H9 (cell line): Measurements from ENCODE around the gene ATG12. TPM values are rescaled to one million over a fixed set of nuclear protein-coding genes. Genes with fewer than 3 reads are reported as not detected.

Experiments
- DNase-seq: peaks from one replicate; pipeline ENCODE4 v3.0.0-alpha.2; 2017
- H2AFZ ChIP-seq: one replicate; pipeline ENCODE4 v1.6.1; 2013; ENCODE audit warnings: mild to moderate bottlenecking, low read length, control low read depth, moderate library complexity
- H2AK5ac ChIP-seq: 2 replicates; pipeline ENCODE4 v1.6.1; 2013; ENCODE audit warnings: low read length, control low read depth, mixed read lengths; ENCODE audit not compliant: insufficient read length
- H2BK120ac ChIP-seq: one replicate; pipeline ENCODE4 v1.6.1; 2013; ENCODE audit warnings: low read depth, mild to moderate bottlenecking, low read length, control low read depth, inconsistent platforms; ENCODE audit not compliant: poor library complexity, severe bottlenecking
- H2BK12ac ChIP-seq: 2 replicates; pipeline ENCODE4 v1.6.1; 2013; ENCODE audit warnings: low read length, control low read depth, mixed read lengths, low read depth; ENCODE audit not compliant: insufficient read length
- H2BK15ac ChIP-seq: 2 replicates; pipeline ENCODE4 v1.6.1; 2013; ENCODE audit warnings: low read depth, low read length, control low read depth
- H2BK20ac ChIP-seq: one replicate; pipeline ENCODE4 v1.6.1; 2013; ENCODE audit warnings: low read depth, mild to moderate bottlenecking, low read length, control low read depth, inconsistent platforms; ENCODE audit not compliant: poor library complexity, severe bottlenecking
- H2BK5ac ChIP-seq: 2 replicates; pipeline ENCODE4 v1.6.1; 2013; ENCODE audit warnings: low read length, control low read depth, mixed read lengths; ENCODE audit not compliant: insufficient read length
- H3K14ac ChIP-seq: 2 replicates; pipeline ENCODE4 v1.6.1; 2013; ENCODE audit warnings: low read length, control low read depth; ENCODE audit not compliant: insufficient read depth
- H3K18ac ChIP-seq: 2 replicates; pipeline ENCODE4 v1.6.1; 2013; ENCODE audit warnings: low read depth, mild to moderate bottlenecking, mixed read lengths, low read length, control low read depth; ENCODE audit not compliant: insufficient read length
- H3K23ac ChIP-seq: 2 replicates; pipeline ENCODE4 v1.6.1; 2013; ENCODE audit warnings: low read length, control low read depth, mixed read lengths, low read depth; ENCODE audit not compliant: insufficient read length
- H3K23me2 ChIP-seq: 2 replicates; pipeline ENCODE4 v1.6.1; 2013; ENCODE audit warnings: low read depth, mild to moderate bottlenecking, mixed read lengths, low read length, control low read depth; ENCODE audit not compliant: insufficient read length, poor library complexity, severe bottlenecking
- H3K27ac ChIP-seq: 2 replicates; pipeline ENCODE4 v1.5.1; 2013; ENCODE audit warnings: low read length, control low read depth, mixed read lengths, low read depth; ENCODE audit not compliant: insufficient read length
- H3K27me3 ChIP-seq: 2 replicates; pipeline ENCODE4 v1.6.1; 2013; ENCODE audit warnings: low read length, control low read depth, inconsistent platforms; ENCODE audit not compliant: insufficient read depth
- H3K4ac ChIP-seq: 2 replicates; pipeline ENCODE4 v1.6.1; 2013; ENCODE audit warnings: low read depth, mild to moderate bottlenecking, control low read depth, inconsistent platforms, low read length, moderate library complexity
- H3K4me1 ChIP-seq: 2 replicates; pipeline ENCODE4 v1.6.1; 2013; ENCODE audit warnings: low read length, control low read depth, inconsistent platforms; ENCODE audit not compliant: insufficient read depth
- H3K4me2 ChIP-seq: 2 replicates; pipeline ENCODE4 v1.6.1; 2013; ENCODE audit warnings: low read length, control low read depth, mixed read lengths; ENCODE audit not compliant: insufficient read length, insufficient read depth
- H3K56ac ChIP-seq: 2 replicates; pipeline ENCODE4 v1.6.1; 2013; ENCODE audit warnings: low read depth, mild to moderate bottlenecking, mixed read lengths, low read length, control low read depth; ENCODE audit not compliant: insufficient read length
- H3K79me1 ChIP-seq: 2 replicates; pipeline ENCODE4 v1.6.1; 2013; ENCODE audit warnings: low read depth, mild to moderate bottlenecking, moderate library complexity, low read length, control low read depth, inconsistent platforms; ENCODE audit not compliant: insufficient read depth, poor library complexity, severe bottlenecking
- H3K79me2 ChIP-seq: 2 replicates; pipeline ENCODE4 v1.6.1; 2013; ENCODE audit warnings: low read length, control low read depth, inconsistent platforms; ENCODE audit not compliant: insufficient read depth
- H3K9ac ChIP-seq: 2 replicates; pipeline ENCODE4 v1.6.1; 2013; ENCODE audit warnings: low read length, control low read depth, mixed read lengths; ENCODE audit not compliant: insufficient read length; ENCODE audit errors: extremely low read depth
- H3K9me3 ChIP-seq: one replicate; pipeline ENCODE4 v1.6.1; 2013; ENCODE audit warnings: low read depth, low read length, inconsistent platforms; ENCODE audit not compliant: control insufficient read depth
- H3T11ph ChIP-seq: one replicate; pipeline ENCODE4 v1.6.1; 2013; ENCODE audit warnings: mild to moderate bottlenecking, low read length, control low read depth, inconsistent platforms
- H4K20me1 ChIP-seq: one replicate; pipeline ENCODE4 v1.6.1; 2013; ENCODE audit not compliant: control insufficient read depth, insufficient read length, insufficient read depth
- H4K5ac ChIP-seq: 2 replicates; pipeline ENCODE4 v1.6.1; 2013; ENCODE audit warnings: low read depth, mild to moderate bottlenecking, mixed read lengths, low read length, control low read depth; ENCODE audit not compliant: insufficient read length
- H4K8ac ChIP-seq: replicated peaks from 2 replicates; pipeline ENCODE4 v1.6.1; 2013; ENCODE audit warnings: low read length, control low read depth, mixed read lengths, low read depth; ENCODE audit not compliant: insufficient read length
- H4K91ac ChIP-seq: 2 replicates; pipeline ENCODE4 v1.6.1; 2013; ENCODE audit warnings: low read depth, mild to moderate bottlenecking, moderate library complexity, mixed read lengths, low read length, control low read depth; ENCODE audit not compliant: insufficient read length
- H3K27ac Mint-ChIP-seq, 3 experiments: 2 replicates in 2 of 3; 3 replicates in 1 of 3; pipeline ENCODE4 v1.8.0; 2020 to 2021; ENCODE audit warnings: mixed read lengths in 3 of 3, mild to moderate bottlenecking in 1 of 3, moderate library complexity in 1 of 3
- H3K27me3 Mint-ChIP-seq: 2 replicates; pipeline ENCODE4 v1.8.0; 2021; ENCODE audit warnings: low read depth, mild to moderate bottlenecking, moderate library complexity, mixed read lengths
- H3K36me3 Mint-ChIP-seq, 3 experiments: 2 replicates in 2 of 3; 3 replicates in 1 of 3; pipeline ENCODE4 v1.8.0; 2020 to 2021; ENCODE audit warnings: low read depth in 3 of 3, mixed read lengths in 3 of 3; ENCODE audit not compliant: insufficient read depth in 1 of 3
- H3K4me1 Mint-ChIP-seq, 2 experiments: 2 replicates each; pipeline ENCODE4 v1.8.0; 2020; ENCODE audit warnings: mixed read lengths in 2 of 2
- H3K4me3 Mint-ChIP-seq, 2 experiments: 2 replicates in 1 of 2; 3 replicates in 1 of 2; pipeline ENCODE4 v1.8.0; 2020 to 2021; ENCODE audit warnings: mild to moderate bottlenecking in 2 of 2, mixed read lengths in 2 of 2, moderate library complexity in 1 of 2
- H3K9me3 Mint-ChIP-seq, 2 experiments: 2 replicates in 1 of 2; 3 replicates in 1 of 2; pipeline ENCODE4 v1.8.0; 2020; ENCODE audit warnings: mild to moderate bottlenecking in 2 of 2, mixed read lengths in 2 of 2, moderate library complexity in 1 of 2
- WGBS: extraction: QIAGEN DNeasy Blood & Tissue Kit; methylation state at CpG from one replicate; pipeline ENCODE4 v1.1.7; 2013; ENCODE audit warnings: missing lambda C conversion rate, low lambda C conversion rate, mixed read lengths; ENCODE audit not compliant: insufficient read length; ENCODE audit errors: extremely low coverage; 5-methylcytosine and 5-hydroxymethylcytosine counted together
- total RNA-seq: library from RNA; stranded (reverse); gene quantifications from 2 replicates; pipeline ENCODE4 v1.2.1, GENCODE V29; 2021
- TF ChIP-seq, protein P1 (sequence below): fragments of 200-600 bp; sonication (generic); conservative IDR thresholded peaks from 3 replicates; pipeline ENCODE4 v1.8.0; 2021; ENCODE audit warnings: antibody characterized with exemption, mild to moderate bottlenecking

Gene ATG12
- total RNA-seq, 1 experiment from 2014 or later: 52.9 TPM

DNA sequence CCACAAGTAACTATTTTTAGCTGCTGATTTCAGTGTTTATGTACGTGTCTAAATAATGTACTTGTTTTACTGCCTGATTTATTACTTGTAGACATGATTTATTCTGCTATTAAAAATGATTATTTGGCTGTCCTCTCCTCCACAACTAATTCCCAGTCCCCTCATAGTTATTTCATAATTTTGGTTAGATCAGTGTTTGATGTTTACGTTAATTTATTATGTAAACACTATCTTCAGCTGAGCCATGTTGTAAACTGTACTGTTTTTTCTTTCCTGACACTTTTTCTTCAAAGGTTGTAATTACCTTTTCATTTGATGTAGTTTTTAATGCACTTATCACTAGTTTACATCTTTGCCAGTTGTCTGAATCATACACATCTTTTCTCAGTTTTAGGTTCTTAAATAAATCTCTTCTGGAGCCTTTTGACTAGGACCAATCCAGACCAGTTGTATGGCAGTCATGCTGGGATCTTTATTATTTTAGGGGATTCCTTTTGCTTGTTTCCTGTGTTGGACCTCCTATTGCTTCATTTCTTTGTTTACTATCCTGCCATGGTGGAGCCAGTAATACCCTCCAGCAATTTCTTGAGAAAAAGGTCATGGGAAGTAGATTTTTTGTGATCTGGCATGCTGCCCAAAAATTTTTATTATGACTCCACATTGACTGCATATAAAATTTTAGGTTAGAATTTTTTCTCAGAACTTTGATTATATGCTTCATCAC, 16.4 kb upstream of the ATG12 start:
- Histone ChIP-seq H3K23me2 (no peaks in the 10 kb centered on the region), H3K4me2 (no peak overlapping the region), H4K91ac (no peak overlapping the region), H3K9me3 (no peaks in the 10 kb centered on the region), H4K20me1 (no peaks in the 10 kb centered on the region), H2BK20ac (no peak overlapping the region), H3K27me3 (no peaks in the 10 kb centered on the region), H3T11ph (no peak overlapping the region), H2BK15ac (no peak overlapping the region), H2AFZ (no peak overlapping the region), H3K27ac (no peak overlapping the region), H2AK5ac (no peak overlapping the region), H2BK120ac (no peak overlapping the region), H4K8ac (no peak overlapping the region), H3K56ac (no peak overlapping the region), H3K18ac (no peak overlapping the region), H3K23ac (no peak overlapping the region), H3K14ac (no peak overlapping the region), H2BK5ac (no peak overlapping the region), H2BK12ac (no peak overlapping the region), H3K4me1 (no peaks in the 10 kb centered on the region), H3K9ac (no peak overlapping the region), H3K79me2 (peaks cover 2% of the 10 kb centered on the region; the same call in 1 of the 2 replicates), H3K4ac (no peak overlapping the region), H4K5ac (no peak overlapping the region), H3K79me1 (peaks cover 2% of the 10 kb centered on the region)
- Mint-ChIP-seq H3K27me3 (no peaks in the 10 kb centered on the region), H3K4me3 (no peak overlapping the region), H3K27ac (peak overlapping the region; percentile 41 to 56 (median 42); a peak in 4 of 7 replicates), H3K9me3 (peaks cover 10 to 12% of the 10 kb centered on the region in 2 experiments), H3K36me3 (peaks cover 0 to 24% (median 3%) of the 10 kb centered on the region in 3 experiments; a peak in 6 of 7 replicates), H3K4me1 (peaks cover 25 to 31% of the 10 kb centered on the region in 2 experiments)
- DNase-seq: no peak
- no CpG with 5 or more reads among the region's 2 CpGs for WGBS
- TF ChIP-seq, protein P1, sequence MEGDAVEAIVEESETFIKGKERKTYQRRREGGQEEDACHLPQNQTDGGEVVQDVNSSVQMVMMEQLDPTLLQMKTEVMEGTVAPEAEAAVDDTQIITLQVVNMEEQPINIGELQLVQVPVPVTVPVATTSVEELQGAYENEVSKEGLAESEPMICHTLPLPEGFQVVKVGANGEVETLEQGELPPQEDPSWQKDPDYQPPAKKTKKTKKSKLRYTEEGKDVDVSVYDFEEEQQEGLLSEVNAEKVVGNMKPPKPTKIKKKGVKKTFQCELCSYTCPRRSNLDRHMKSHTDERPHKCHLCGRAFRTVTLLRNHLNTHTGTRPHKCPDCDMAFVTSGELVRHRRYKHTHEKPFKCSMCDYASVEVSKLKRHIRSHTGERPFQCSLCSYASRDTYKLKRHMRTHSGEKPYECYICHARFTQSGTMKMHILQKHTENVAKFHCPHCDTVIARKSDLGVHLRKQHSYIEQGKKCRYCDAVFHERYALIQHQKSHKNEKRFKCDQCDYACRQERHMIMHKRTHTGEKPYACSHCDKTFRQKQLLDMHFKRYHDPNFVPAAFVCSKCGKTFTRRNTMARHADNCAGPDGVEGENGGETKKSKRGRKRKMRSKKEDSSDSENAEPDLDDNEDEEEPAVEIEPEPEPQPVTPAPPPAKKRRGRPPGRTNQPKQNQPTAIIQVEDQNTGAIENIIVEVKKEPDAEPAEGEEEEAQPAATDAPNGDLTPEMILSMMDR: no peak
